ENCODE data around the gene HOXD3.

Gene HOXD3

DNA sequence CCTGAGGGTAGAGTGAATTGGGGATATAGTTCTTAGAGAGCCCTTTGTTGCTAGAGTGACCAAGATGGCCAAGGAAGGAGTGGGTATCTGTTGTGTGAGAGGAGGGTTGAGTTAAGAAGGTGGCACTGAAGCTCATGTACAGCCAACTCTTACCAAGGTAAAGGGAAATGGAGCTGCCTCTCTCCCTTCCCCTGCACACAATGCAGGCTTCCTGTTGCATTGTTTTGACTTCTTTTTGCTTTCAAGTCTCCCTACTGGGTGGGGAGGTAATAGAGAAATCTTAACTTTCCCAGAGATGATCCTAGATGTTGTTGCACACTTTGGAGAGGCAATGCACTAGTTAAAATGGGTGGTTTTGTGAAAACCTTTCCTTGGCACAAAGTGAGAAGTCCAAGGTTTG lies 55.2 kb downstream of the HOXD3 start:
- DNase-seq (ENCODE audit: low read depth in 2 of 2), result no peak

DNA sequence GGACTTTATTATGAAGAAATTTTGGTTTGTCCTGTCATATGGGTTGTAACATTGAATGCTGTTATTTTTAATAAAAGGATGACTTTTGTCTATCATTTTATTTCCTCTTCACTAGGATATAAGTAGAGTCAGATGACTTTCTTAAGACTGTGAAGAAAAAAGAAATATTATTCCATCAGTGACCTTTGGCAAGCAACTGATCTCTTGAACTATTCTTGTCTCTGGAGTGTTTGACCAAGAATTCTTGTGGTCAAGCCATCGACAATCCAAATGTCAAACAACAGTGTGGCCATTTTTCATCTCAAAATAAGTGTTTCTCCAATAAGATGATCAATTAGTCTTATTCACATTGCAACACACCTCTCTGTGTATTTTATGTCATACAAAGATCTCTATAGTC lies 56.3 kb downstream of the HOXD3 start:
- DNase-seq (ENCODE audit: low read depth in 2 of 2), result no peak
